WERI-Rb-1 (cell line): ENCODE results near the gene GPLD1.
"Not testable (repeated sequence)": the region's sequence is repeated elsewhere in the genome, so short reads cannot be mapped to it uniquely, and the experiment has no call there.

Source experiments
- DNase-seq: peaks from one replicate; pipeline ENCODE4 v3.0.0-alpha.2; 2020
- H3K27ac ChIP-seq: fragments of 250-450 bp; sonication (Bioruptor Pico); 2 replicates; pipeline ENCODE4 v1.5.1; 2020; ENCODE audit warnings: mild to moderate bottlenecking, moderate library complexity
- H3K27me3 ChIP-seq: fragments of 250-450 bp; sonication (Bioruptor Pico); 2 replicates; pipeline ENCODE4 v1.5.1; 2021; ENCODE audit warnings: mild to moderate bottlenecking, low read depth, moderate library complexity; ENCODE audit not compliant: insufficient read depth, severe bottlenecking
- H3K36me3 ChIP-seq: fragments of 250-450 bp; sonication (Bioruptor Pico); 2 replicates; pipeline ENCODE4 v1.5.1; 2020; ENCODE audit warnings: mild to moderate bottlenecking, moderate library complexity
- H3K4me3 ChIP-seq: 2 replicates; pipeline ENCODE4 v1.5.1; 2011; ENCODE audit warnings: low read depth, mild to moderate bottlenecking, control low read depth, low read length
- H3K9me3 ChIP-seq: fragments of 250-450 bp; sonication (Bioruptor Pico); 2 replicates; pipeline ENCODE4 v1.5.1; 2021; ENCODE audit warnings: mild to moderate bottlenecking, moderate library complexity; ENCODE audit not compliant: severe bottlenecking
- CTCF ChIP-seq: IDR thresholded peaks from 2 replicates; pipeline ENCODE4 v1.5.1; 2011; ENCODE audit warnings: low read depth, mild to moderate bottlenecking, control low read depth, inconsistent platforms, low read length

The GPLD1 gene

GRCh38 chr6:24520929-24521546 is 31.7 kb upstream of the GPLD1 start:
- Histone ChIP-seq H3K4me3 (no peak overlapping the region), H3K27ac (no peak overlapping the region), H3K27me3 (no peaks in the 10 kb centered on the region), H3K9me3 (no peaks in the 10 kb centered on the region), H3K36me3 (peaks cover 9% of the 10 kb centered on the region; the same call in 1 of the 2 replicates)
- TF ChIP-seq CTCF: peak; percentile 99
- DNase-seq: peak; percentile 85

GRCh38 chr6:24517659-24518543 is 28.5 kb upstream of the GPLD1 start:
- no peaks in the 10 kb centered on the region for H3K27me3 ChIP-seq
- no peak overlapping the region for H3K4me3 ChIP-seq
- no peak overlapping the region for H3K27ac ChIP-seq
- no peak for DNase-seq
- no peak for TF ChIP-seq CTCF
- H3K9me3 ChIP-seq: no peaks in the 10 kb centered on the region
- peaks cover 14% of the 10 kb centered on the region for H3K36me3 ChIP-seq

- Histone ChIP-seq H3K36me3 (peaks cover 14% of the 10 kb centered on the region), H3K9me3 (no peaks in the 10 kb centered on the region), H3K27me3 (no peaks in the 10 kb centered on the region), H3K27ac (no peak overlapping the region), H3K4me3 (no peak overlapping the region)
- DNase-seq: no peak
- TF ChIP-seq CTCF: no peak
Measured at GRCh38 chr6:24513602-24514001, 24.2 kb upstream of the GPLD1 start.

- not testable (repeated sequence) for H3K4me3 ChIP-seq, H3K9me3 ChIP-seq, DNase-seq, H3K27me3 ChIP-seq, H3K27ac ChIP-seq
- peaks cover 14% of the 10 kb centered on the region for H3K36me3 ChIP-seq
Measured at GRCh38 chr6:24511976-24512375, 22.6 kb upstream of the GPLD1 start.

GRCh38 chr6:24506814-24507520 is 17.6 kb upstream of the GPLD1 start:
- Histone ChIP-seq H3K27me3 (no peaks in the 10 kb centered on the region), H3K9me3 (no peaks in the 10 kb centered on the region), H3K36me3 (no peaks in the 10 kb centered on the region; the same call in none of the 2 replicates), H3K27ac (no peak overlapping the region), H3K4me3 (no peak overlapping the region)
- TF ChIP-seq CTCF: no peak
- no peak for DNase-seq
